ENCODE data around the gene NAP1L1. TPM values are rescaled to one million over a fixed set of nuclear protein-coding genes. Genes with fewer than 3 reads are reported as not detected.

NAP1L1 gene
- total RNA-seq, 2 experiments from 2014 or later = 348 to 904 TPM

DNA sequence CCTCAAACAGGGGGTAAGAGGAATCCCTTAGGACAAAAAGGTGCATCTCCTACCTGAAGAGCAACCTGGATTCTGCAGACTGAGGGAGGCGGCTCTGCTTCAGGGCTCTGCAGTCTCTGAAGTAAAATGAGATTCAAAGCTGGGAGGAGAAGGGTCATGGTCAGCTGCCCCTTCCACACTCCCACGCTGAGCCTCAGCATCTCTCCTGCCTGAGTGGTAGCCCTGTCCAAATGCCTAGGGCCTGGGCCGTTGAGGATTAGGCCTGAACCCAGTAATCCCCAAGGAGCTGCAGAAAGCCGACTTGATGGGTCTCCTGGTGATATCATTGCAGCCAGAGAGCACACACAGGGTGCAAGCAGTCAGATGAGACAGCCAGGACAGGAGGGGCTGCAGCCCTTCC is 71.8 kb downstream of the NAP1L1 start:
- Histone ChIP-seq H3K79me2 (ENCODE audit: insufficient read depth, low read depth, low read length) (no peaks in the 10 kb centered on the region), H3K36me3 (ENCODE audit: insufficient read depth, low read length) (no peaks in the 10 kb centered on the region), H3K4me1 (ENCODE audit: insufficient read depth, low read length, poor library complexity, severe bottlenecking) (no peaks in the 10 kb centered on the region), H2AFZ (ENCODE audit: low read length) (no peak overlapping the region), H3K27ac (ENCODE audit: low read depth, low read length, poor library complexity, severe bottlenecking) (no peak overlapping the region), H4K20me1 (ENCODE audit: insufficient read depth, low read length) (no peaks in the 10 kb centered on the region), H3K4me3 (ENCODE audit: low read depth, low read length, poor library complexity, severe bottlenecking) (no peak overlapping the region), H3K9me2 (ENCODE audit: insufficient read depth, low read length) (no peaks in the 10 kb centered on the region), H3K4me2 (ENCODE audit: low read length) (no peak overlapping the region), H3K9me3 (ENCODE audit: low read length) (no peaks in the 10 kb centered on the region)
- TF ChIP-seq, protein P1, sequence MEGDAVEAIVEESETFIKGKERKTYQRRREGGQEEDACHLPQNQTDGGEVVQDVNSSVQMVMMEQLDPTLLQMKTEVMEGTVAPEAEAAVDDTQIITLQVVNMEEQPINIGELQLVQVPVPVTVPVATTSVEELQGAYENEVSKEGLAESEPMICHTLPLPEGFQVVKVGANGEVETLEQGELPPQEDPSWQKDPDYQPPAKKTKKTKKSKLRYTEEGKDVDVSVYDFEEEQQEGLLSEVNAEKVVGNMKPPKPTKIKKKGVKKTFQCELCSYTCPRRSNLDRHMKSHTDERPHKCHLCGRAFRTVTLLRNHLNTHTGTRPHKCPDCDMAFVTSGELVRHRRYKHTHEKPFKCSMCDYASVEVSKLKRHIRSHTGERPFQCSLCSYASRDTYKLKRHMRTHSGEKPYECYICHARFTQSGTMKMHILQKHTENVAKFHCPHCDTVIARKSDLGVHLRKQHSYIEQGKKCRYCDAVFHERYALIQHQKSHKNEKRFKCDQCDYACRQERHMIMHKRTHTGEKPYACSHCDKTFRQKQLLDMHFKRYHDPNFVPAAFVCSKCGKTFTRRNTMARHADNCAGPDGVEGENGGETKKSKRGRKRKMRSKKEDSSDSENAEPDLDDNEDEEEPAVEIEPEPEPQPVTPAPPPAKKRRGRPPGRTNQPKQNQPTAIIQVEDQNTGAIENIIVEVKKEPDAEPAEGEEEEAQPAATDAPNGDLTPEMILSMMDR (conservative IDR thresholded peaks at IDR 0.05; ENCODE audit: low read length) = no peak
- no peak for TF ChIP-seq EZH2phosphoT487 (IDR thresholded peaks at IDR 0.05; ENCODE audit: borderline replicate concordance, low read depth, low read length)
- no TSS peak for BruUV-seq (replicated peaks)
- intact Hi-C loops (cut with micrococcal nuclease; ENCODE audit: unreplicated experiment) = no loop called here
- ChIA-PET CTCF (ENCODE audit: unreplicated experiment) (no interaction called here), POLR2A (interaction anchor here (0.5 to 1.7 kb wide), 4 partner anchors 11 to 58 kb away, joined by 3 to 5 read pairs (median 4); no protein-coding TSS in a partner anchor)
- DNase-seq (ENCODE audit: low spot score) = no peak

DNA sequence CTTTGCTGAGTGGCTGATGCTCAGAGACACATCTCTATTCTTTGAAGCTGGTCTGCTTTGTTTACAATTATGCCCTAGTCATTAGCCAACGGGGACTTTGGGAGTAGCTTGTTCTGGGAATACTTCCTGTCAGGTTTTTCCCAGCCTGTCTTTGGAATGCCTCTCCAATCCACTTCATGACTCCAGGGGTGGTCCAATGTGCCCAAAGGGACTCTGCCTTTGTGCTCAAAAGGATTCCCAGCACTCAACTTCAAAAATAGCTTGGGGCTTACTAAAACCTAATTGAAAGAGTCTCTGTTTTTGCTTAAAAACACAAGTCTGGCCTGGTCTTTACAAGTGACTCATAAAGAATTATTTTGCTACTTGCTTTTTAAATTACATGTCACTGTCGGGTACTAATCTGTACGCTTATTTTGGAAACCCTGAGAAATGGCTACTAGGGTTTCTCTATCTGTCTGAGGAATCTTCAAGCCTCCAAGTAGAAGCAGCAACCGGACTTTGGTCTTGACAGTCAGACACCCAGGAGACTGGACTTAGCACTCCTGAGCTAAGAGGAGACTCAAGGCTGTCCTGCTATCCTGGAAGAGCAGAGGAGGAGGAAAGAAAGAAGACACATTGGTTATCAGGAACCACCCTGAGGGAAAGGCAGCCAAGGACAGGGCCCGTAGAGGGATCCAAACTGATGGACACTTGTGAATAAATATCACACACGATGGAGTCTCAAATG is 73.6 kb downstream of the NAP1L1 start:
- H3K9me3 ChIP-seq (ENCODE audit: low read length) = no peaks in the 10 kb centered on the region
- no peak overlapping the region for H2AFZ ChIP-seq (ENCODE audit: low read length)
- ChIA-PET POLR2A (interaction anchor here (0.7 to 0.9 kb wide), 2 partner anchors 258 to 467 kb away, joined by 3 read pairs; no protein-coding TSS in a partner anchor), CTCF (ENCODE audit: unreplicated experiment) (no interaction called here)
- H3K79me2 ChIP-seq (ENCODE audit: insufficient read depth, low read depth, low read length) = no peaks in the 10 kb centered on the region
- no peaks in the 10 kb centered on the region for H4K20me1 ChIP-seq (ENCODE audit: insufficient read depth, low read length)
- no peaks in the 10 kb centered on the region for H3K36me3 ChIP-seq (ENCODE audit: insufficient read depth, low read length)
- TF ChIP-seq, protein P1 (conservative IDR thresholded peaks at IDR 0.05; ENCODE audit: low read length) = no peak
- TF ChIP-seq EZH2phosphoT487 (IDR thresholded peaks at IDR 0.05; ENCODE audit: borderline replicate concordance, low read depth, low read length) = no peak
- H3K27ac ChIP-seq (ENCODE audit: low read depth, low read length, poor library complexity, severe bottlenecking) = no peak overlapping the region
- H3K4me3 ChIP-seq (ENCODE audit: low read depth, low read length, poor library complexity, severe bottlenecking) = no peak overlapping the region
- BruUV-seq (replicated peaks) = no TSS peak
- no peaks in the 10 kb centered on the region for H3K9me2 ChIP-seq (ENCODE audit: insufficient read depth, low read length)
- H3K4me2 ChIP-seq (ENCODE audit: low read length) = no peak overlapping the region
- intact Hi-C loops (cut with micrococcal nuclease; ENCODE audit: unreplicated experiment) = no loop called here
- H3K4me1 ChIP-seq (ENCODE audit: insufficient read depth, low read length, poor library complexity, severe bottlenecking) = no peaks in the 10 kb centered on the region
- no peak for DNase-seq (ENCODE audit: low spot score)

DNA sequence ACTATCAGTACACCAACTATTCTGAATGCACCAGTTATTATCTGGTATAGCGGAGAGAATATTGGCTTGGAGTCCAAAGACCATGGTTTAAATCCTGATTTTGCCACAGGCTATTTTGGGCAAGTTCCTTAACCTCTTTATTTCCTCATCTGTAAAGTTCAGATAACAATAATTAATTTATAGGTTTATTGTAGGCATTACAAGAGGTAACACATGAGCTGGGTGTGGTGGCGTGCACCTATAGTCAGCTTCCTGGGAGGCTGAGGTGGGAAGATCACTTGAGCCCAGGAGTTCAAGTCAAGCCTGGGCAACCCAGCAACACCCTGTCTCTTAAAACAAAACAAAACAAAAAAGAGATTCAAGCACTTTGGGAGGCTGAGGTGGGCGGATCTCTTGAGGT is 76.1 kb downstream of the NAP1L1 start:
- Histone ChIP-seq H3K4me3 (ENCODE audit: low read depth, low read length, poor library complexity, severe bottlenecking) (no peak overlapping the region), H3K4me1 (ENCODE audit: insufficient read depth, low read length, poor library complexity, severe bottlenecking) (no peaks in the 10 kb centered on the region), H3K36me3 (ENCODE audit: insufficient read depth, low read length) (no peaks in the 10 kb centered on the region), H3K9me2 (ENCODE audit: insufficient read depth, low read length) (no peaks in the 10 kb centered on the region), H3K79me2 (ENCODE audit: insufficient read depth, low read depth, low read length) (no peaks in the 10 kb centered on the region), H2AFZ (ENCODE audit: low read length) (no peak overlapping the region), H3K9me3 (ENCODE audit: low read length) (no peaks in the 10 kb centered on the region), H4K20me1 (ENCODE audit: insufficient read depth, low read length) (no peaks in the 10 kb centered on the region), H3K4me2 (ENCODE audit: low read length) (no peak overlapping the region), H3K27ac (ENCODE audit: low read depth, low read length, poor library complexity, severe bottlenecking) (no peak overlapping the region)
- no peak for DNase-seq (ENCODE audit: low spot score)
- no TSS peak for BruUV-seq (replicated peaks)
- TF ChIP-seq, protein P1 (conservative IDR thresholded peaks at IDR 0.05; ENCODE audit: low read length) = no peak
- no peak for TF ChIP-seq EZH2phosphoT487 (IDR thresholded peaks at IDR 0.05; ENCODE audit: borderline replicate concordance, low read depth, low read length)
- POLR2A ChIA-PET = no interaction called here
- CTCF ChIA-PET (ENCODE audit: unreplicated experiment) = no interaction called here
- intact Hi-C loops (cut with micrococcal nuclease; ENCODE audit: unreplicated experiment) = no loop called here

Measured in OCI-LY7 (cell line).